Measurements from ENCODE around the gene PDE9A.

GRCh38 chr21:42760361-42760950 is 107.0 kb downstream of the PDE9A start:
- no peak for TF ChIP-seq CTCF (conservative IDR thresholded peaks at IDR 0.05)
- no peak for TF ChIP-seq EZH2 (IDR thresholded peaks at IDR 0.05; ENCODE audit: low read depth)
